ENCODE measurements around the gene ACVR2A.

- TF ChIP-seq CTCF (IDR thresholded peaks at IDR 0.05) (no peak), POLR2A (IDR thresholded peaks at IDR 0.05) (no peak)
Observed at GRCh38 chr2:147888680-147889079, 43.9 kb downstream of the ACVR2A start.
